ENCODE results near the gene SPATA19. TPM values are rescaled to one million over a fixed set of nuclear protein-coding genes. Genes with fewer than 3 reads are reported as not detected.

Gene SPATA19
- total RNA-seq, 1 experiment from 2014 or later, result not detected

- ChIA-PET POLR2A (no interaction called here), CTCF (no interaction called here)
- Histone ChIP-seq H3K36me3 (ENCODE audit: control insufficient read depth, insufficient read depth, low read length) (no peaks in the 10 kb centered on the region), H3K27me3 (ENCODE audit: control insufficient read depth, insufficient read depth, low read length) (peaks cover 12% of the 10 kb centered on the region), H3K4me1 (ENCODE audit: control insufficient read depth, insufficient read depth, low read length) (no peaks in the 10 kb centered on the region), H3K9me3 (ENCODE audit: control insufficient read depth, insufficient read depth, low read depth, low read length) (no peaks in the 10 kb centered on the region), H3K4me3 (ENCODE audit: low read depth in 2 of 2, low read length in 2 of 2) (no peak overlapping the region), H3K27ac (ENCODE audit: low read length) (no peak overlapping the region)
- intact Hi-C loops (cut with micrococcal nuclease; ENCODE audit: unreplicated experiment), result loop anchor here (10.0 kb wide), 1 partner anchor 63 kb away; the partner anchor contains the start of gene IGSF9B
- BruUV-seq (replicated peaks), result no TSS peak
- no peak for DNase-seq (ENCODE audit: low read depth, low spot score)
- no peak for TF ChIP-seq SIN3A (IDR thresholded peaks at IDR 0.05; ENCODE audit: borderline replicate concordance, insufficient read depth, low read depth, low read length)
- TF ChIP-seq POLR2AphosphoS5 (IDR thresholded peaks at IDR 0.05; ENCODE audit: low read depth, low read length), result no peak
- TF ChIP-seq CTCF (IDR thresholded peaks at IDR 0.05), result no peak
- no peak for TF ChIP-seq TCF7L2 (IDR thresholded peaks at IDR 0.05; ENCODE audit: low read depth, low read length)
- TF ChIP-seq REST (IDR thresholded peaks at IDR 0.05; ENCODE audit: insufficient read depth in 1 of 2, low read depth in 2 of 2, low read length in 1 of 2), result no peak
- no peak for ATAC-seq
- in situ Hi-C loops (cut with HindIII; ENCODE audit: low pct_unique_long_range_greater_than_20kb, low sequenced_read_pairs), result no loop called here
These were observed 46.8 kb upstream of the SPATA19 start for GRCh38 chr11:133892126-133892525.

GRCh38 chr11:133889893-133890292, 44.6 kb upstream of the SPATA19 start:
- DNase-seq (ENCODE audit: low read depth, low spot score), result no peak
- no peak for ATAC-seq
- BruUV-seq (replicated peaks), result no TSS peak
- CTCF ChIA-PET, result no interaction called here
- TF ChIP-seq POLR2AphosphoS5 (IDR thresholded peaks at IDR 0.05; ENCODE audit: low read depth, low read length) (no peak), SIN3A (IDR thresholded peaks at IDR 0.05; ENCODE audit: borderline replicate concordance, insufficient read depth, low read depth, low read length) (no peak)
- in situ Hi-C loops (cut with HindIII; ENCODE audit: low pct_unique_long_range_greater_than_20kb, low sequenced_read_pairs), result no loop called here
- H3K36me3 ChIP-seq (ENCODE audit: control insufficient read depth, insufficient read depth, low read length), result no peaks in the 10 kb centered on the region
- H3K4me3 ChIP-seq (ENCODE audit: low read depth in 2 of 2, low read length in 2 of 2), result no peak overlapping the region
- POLR2A ChIA-PET, result no interaction called here
- H3K27me3 ChIP-seq (ENCODE audit: control insufficient read depth, insufficient read depth, low read length), result peaks cover 12% of the 10 kb centered on the region
- H3K9me3 ChIP-seq (ENCODE audit: control insufficient read depth, insufficient read depth, low read depth, low read length), result no peaks in the 10 kb centered on the region
- H3K4me1 ChIP-seq (ENCODE audit: control insufficient read depth, insufficient read depth, low read length), result no peaks in the 10 kb centered on the region
- H3K27ac ChIP-seq (ENCODE audit: low read length), result no peak overlapping the region
- intact Hi-C loops (cut with micrococcal nuclease; ENCODE audit: unreplicated experiment), result loop anchor here (10.0 kb wide), 1 partner anchor 65 kb away; the partner anchor contains the start of gene IGSF9B

- H3K27me3 ChIP-seq (ENCODE audit: control insufficient read depth, insufficient read depth, low read length), result peaks cover 12% of the 10 kb centered on the region
- ATAC-seq, result no peak
- H3K27ac ChIP-seq (ENCODE audit: low read length), result no peak overlapping the region
- no peak for DNase-seq (ENCODE audit: low read depth, low spot score)
- intact Hi-C loops (cut with micrococcal nuclease; ENCODE audit: unreplicated experiment), result no loop called here
- ChIA-PET CTCF (no interaction called here), POLR2A (no interaction called here)
- BruUV-seq (replicated peaks), result no TSS peak
- in situ Hi-C loops (cut with HindIII; ENCODE audit: low pct_unique_long_range_greater_than_20kb, low sequenced_read_pairs), result no loop called here
- H3K4me3 ChIP-seq (ENCODE audit: low read depth in 2 of 2, low read length in 2 of 2), result no peak overlapping the region
- H3K9me3 ChIP-seq (ENCODE audit: control insufficient read depth, insufficient read depth, low read depth, low read length), result no peaks in the 10 kb centered on the region
- H3K36me3 ChIP-seq (ENCODE audit: control insufficient read depth, insufficient read depth, low read length), result no peaks in the 10 kb centered on the region
- no peaks in the 10 kb centered on the region for H3K4me1 ChIP-seq (ENCODE audit: control insufficient read depth, insufficient read depth, low read length)
- TF ChIP-seq TCF7L2 (IDR thresholded peaks at IDR 0.05; ENCODE audit: low read depth, low read length) (no peak), SIN3A (IDR thresholded peaks at IDR 0.05; ENCODE audit: borderline replicate concordance, insufficient read depth, low read depth, low read length) (no peak), REST (IDR thresholded peaks at IDR 0.05; ENCODE audit: insufficient read depth in 1 of 2, low read depth in 2 of 2, low read length in 1 of 2) (no peak), POLR2AphosphoS5 (IDR thresholded peaks at IDR 0.05; ENCODE audit: low read depth, low read length) (no peak), CTCF (IDR thresholded peaks at IDR 0.05) (no peak)
These were observed 43.9 kb upstream of the SPATA19 start for GRCh38 chr11:133889188-133889587.
